ENCODE measurements around the gene IGF1R. TPM values are rescaled to one million over a fixed set of nuclear protein-coding genes. Genes with fewer than 3 reads are reported as not detected.

IGF1R gene
- total and polyA plus RNA-seq, 2 of the 8 experiments (the other 6 are each of a cell fraction or from before 2014, with no cell fraction given): 32.9 to 109 TPM

- peak overlapping the region in 1 of 4 experiments; percentile 22; a peak in 3 of 7 replicates for H3K9ac ChIP-seq (replicated peaks in 1 of 4; ENCODE audit: extremely low read depth in 1 of 4, low read depth in 3 of 4, low read length in 3 of 4)
- 26% methylated on average over 6 of the region's 6 CpGs; no CpG with 5 or more reads in 1 of the 2 experiments for WGBS, 2 experiments (ENCODE audit: extremely low coverage in 1 of 2, insufficient coverage in 1 of 2, insufficient read length in 1 of 2, insufficient replicate concordance in 2 of 2, low coverage in 1 of 2, low lambda C conversion rate in 2 of 2, missing lambda C conversion rate in 1 of 2)
- H3K4me3 ChIP-seq (ENCODE audit: extremely low read depth in 1 of 4, insufficient read depth in 2 of 4, low read depth in 3 of 4, low read length in 4 of 4): peak overlapping the region in 1 of 4 experiments; percentile 33; a peak in 4 of 8 replicates
Observed at GRCh38 chr15:98671060-98672008, 23.0 kb downstream of the IGF1R start.

More at GRCh38 chr15:98671060-98672008, 23.0 kb downstream of the IGF1R start:
- Histone ChIP-seq H3K56ac (replicated peaks; ENCODE audit: insufficient read length, low read depth, low read length) (no peak overlapping the region), H3K4me1 (replicated peaks in 1 of 4; ENCODE audit: control insufficient read depth in 3 of 4, insufficient read depth in 4 of 4, low read length in 3 of 4) (peaks cover 28 to 46% (median 40%) of the 10 kb centered on the region in 4 experiments), H4K8ac (ENCODE audit: extremely low read depth, insufficient read depth, low read length) (no peak overlapping the region), H2BK12ac (ENCODE audit: low read depth, low read length) (no peak overlapping the region; the same call in 1 of the 2 replicates), H4K91ac (replicated peaks; ENCODE audit: insufficient read length, low read length) (peak overlapping the region; percentile 61), H3K27ac (ENCODE audit: low read depth, low read length) (peak overlapping the region; percentile 73), H4K20me1 (replicated peaks in 1 of 2; ENCODE audit: control insufficient read depth in 1 of 2, insufficient read depth in 2 of 2, low read length in 2 of 2) (peaks cover 10 to 15% of the 10 kb centered on the region in 2 experiments), H2BK5ac (ENCODE audit: low read depth, low read length) (peak overlapping the region; percentile 78), H3K14ac (ENCODE audit: insufficient read length) (no peak overlapping the region), H2BK20ac (ENCODE audit: low read length) (peak overlapping the region; percentile 29; the same call in 1 of the 2 replicates), H2AK5ac (ENCODE audit: low read depth, low read length) (no peak overlapping the region), H3K9me3 (ENCODE audit: insufficient read depth in 2 of 2, low read depth in 1 of 2, low read length in 1 of 2) (no peaks in the 10 kb centered on the region), H3K23ac (ENCODE audit: insufficient read length) (no peak overlapping the region), H2AFZ (ENCODE audit: low read length) (no peak overlapping the region), H3K18ac (ENCODE audit: extremely low read depth, low read length) (peak overlapping the region; percentile 43; the same call in 1 of the 2 replicates), H4K5ac (ENCODE audit: insufficient read length, low read depth, low read length) (no peak overlapping the region), H3K27me3 (replicated peaks in 1 of 4; ENCODE audit: control insufficient read depth in 3 of 4, extremely low read depth in 1 of 4, insufficient read depth in 3 of 4, low read length in 3 of 4) (no peaks in the 10 kb centered on the region), H2BK120ac (replicated peaks; ENCODE audit: low read depth, low read length) (peak overlapping the region; percentile 78), H3K79me1 (ENCODE audit: low read depth, low read length) (peaks cover 17% of the 10 kb centered on the region), H2BK15ac (ENCODE audit: low read length) (no peak overlapping the region), H3K79me2 (ENCODE audit: control insufficient read depth in 1 of 2, insufficient read depth in 2 of 2, low read length in 2 of 2) (peaks cover 40 to 100% of the 10 kb centered on the region in 2 experiments), H3K4me2 (ENCODE audit: insufficient read depth in 1 of 2, low read depth in 2 of 2, low read length in 2 of 2) (peak overlapping the region; percentile 50 to 75), H3K36me3 (ENCODE audit: control insufficient read depth in 2 of 4, insufficient read depth in 4 of 4, low read length in 3 of 4) (no peaks in the 10 kb centered on the region; a peak in 1 of 8 replicates), H3K4ac (replicated peaks; ENCODE audit: insufficient read length, low read depth, low read length) (no peak overlapping the region), H3K23me2 (ENCODE audit: low read depth, low read length) (no peaks in the 10 kb centered on the region)
- ChIA-PET CTCF (ENCODE audit: partially characterized antibody) (interaction anchor here (0.7 to 2.3 kb wide), 10 partner anchors 10 to 210 kb away, joined by 3 to 13 read pairs (median 4); no protein-coding TSS in a partner anchor), POLR2A (ENCODE audit: partially characterized antibody) (interaction anchor here (0.6 to 3.0 kb wide), 15 partner anchors 8 to 173 kb away, joined by 3 to 14 read pairs (median 3); no protein-coding TSS in a partner anchor)
- FAIRE-seq (peak; percentile 50), DNase-seq (ENCODE audit: low read depth in 1 of 2, low spot score in 2 of 2) (peak in 1 of 2 experiments; percentile 43)
- TF ChIP-seq ASH2L (IDR thresholded peaks at IDR 0.05; ENCODE audit: low read length): peak; percentile 79
- TF ChIP-seq TAF1 (IDR thresholded peaks at IDR 0.05; ENCODE audit: low read depth, low read length): 0 out of 2 replicates have a peak, but pooled peaks have one; percentile 30
- no peak for TF ChIP-seq SP4 (IDR thresholded peaks at IDR 0.05; ENCODE audit: low read length)
- TF ChIP-seq HDAC2 (IDR thresholded peaks at IDR 0.05; ENCODE audit: borderline replicate concordance in 1 of 2, low read depth in 2 of 2, low read length in 2 of 2): 0 out of 4 replicates have a peak, but pooled peaks of 1 of the 2 experiments have one; percentile 10
- 0 out of 2 replicates have a peak, but pooled peaks have one; percentile 42 for TF ChIP-seq RBBP5 (IDR thresholded peaks at IDR 0.05; ENCODE audit: borderline replicate concordance, low read depth, low read length)
- no peak for TF ChIP-seq NRF1 (IDR thresholded peaks at IDR 0.05; ENCODE audit: low read depth, low read length)
- peak; percentile 55; the same call in 1 of the 2 replicates for TF ChIP-seq YY1 (IDR thresholded peaks at IDR 0.05; ENCODE audit: low read depth, low read length)
- TF ChIP-seq TEAD4 (IDR thresholded peaks at IDR 0.05; ENCODE audit: low read depth, low read length): peak; percentile 87
